Activated naive CD4-positive, alpha-beta T cell treated with anti-CD3 and anti-CD28 coated beads, Interleukin-2, amount 10 ng/mL, durations not matched to agents 7 days and 5 days (primary cell): Measurements from ENCODE around the gene ZC3H10.
A peak's percentile ranks its signal among the peaks of the same experiment; 100 is the strongest.

ENCODE experiments used
- CTCF ChIA-PET: fragments of 350-600 bp; sonication (Branson Sonifier 250); formaldehyde crosslinking; loops from one replicate; lab custom pipeline; 2021; ENCODE audit warnings: antibody characterized with exemption; lab: Charles Lee
- DNase-seq: peaks from one replicate; pipeline ENCODE4 v3.0.0-alpha.2; 2020
- H3K27ac Mint-ChIP-seq: one replicate; pipeline ENCODE4 v1.8.0; 2021; ENCODE audit warnings: mild to moderate bottlenecking, moderate library complexity, mixed read lengths
- H3K27me3 Mint-ChIP-seq: one replicate; pipeline ENCODE4 v1.8.0; 2021; ENCODE audit warnings: mild to moderate bottlenecking, mixed read lengths
- H3K36me3 Mint-ChIP-seq: one replicate; pipeline ENCODE4 v1.8.0; 2021; ENCODE audit warnings: mixed read lengths
- H3K4me1 Mint-ChIP-seq: one replicate; pipeline ENCODE4 v1.8.0; 2021; ENCODE audit warnings: mixed read lengths
- H3K4me3 Mint-ChIP-seq: one replicate; pipeline ENCODE4 v1.8.0; 2021; ENCODE audit warnings: mild to moderate bottlenecking, moderate library complexity, mixed read lengths
- H3K9me3 Mint-ChIP-seq: one replicate; pipeline ENCODE4 v1.8.0; 2021; ENCODE audit warnings: mixed read lengths

ZC3H10 gene

GRCh38 chr12:56084958-56085543 lies 33.0 kb upstream of the ZC3H10 start:
- Mint-ChIP-seq H3K4me3 (no peak overlapping the region), H3K27ac (no peak overlapping the region), H3K9me3 (no peaks in the 10 kb centered on the region), H3K27me3 (peaks cover 85% of the 10 kb centered on the region), H3K4me1 (peaks cover 16% of the 10 kb centered on the region), H3K36me3 (no peaks in the 10 kb centered on the region)
- CTCF ChIA-PET, result interaction anchor here (0.6 to 6.6 kb wide), 12 partner anchors 10 to 199 kb away, joined by 3 to 64 read pairs (median 3); partner anchors contain the start of genes PA2G4, RAB5B, RPL41 and ZC3H10
- DNase-seq, result peak; percentile 66

- DNase-seq, result no peak
- H3K27ac Mint-ChIP-seq, result no peak overlapping the region
- H3K9me3 Mint-ChIP-seq, result no peaks in the 10 kb centered on the region
- CTCF ChIA-PET, result interaction anchor here (0.9 to 6.6 kb wide), 5 partner anchors 16 to 77 kb away, joined by 3 to 64 read pairs (median 6); partner anchors contain the start of genes PA2G4, RPL41 and ZC3H10
- H3K36me3 Mint-ChIP-seq, result no peaks in the 10 kb centered on the region
- H3K4me3 Mint-ChIP-seq, result no peak overlapping the region
- H3K27me3 Mint-ChIP-seq, result peaks cover 75% of the 10 kb centered on the region
- H3K4me1 Mint-ChIP-seq, result peaks cover 7% of the 10 kb centered on the region
Observed at GRCh38 chr12:56086096-56086495, 32.0 kb upstream of the ZC3H10 start.

GRCh38 chr12:56086608-56087007 lies 31.5 kb upstream of the ZC3H10 start:
- Mint-ChIP-seq H3K27me3 (peaks cover 70% of the 10 kb centered on the region), H3K4me1 (peaks cover 4% of the 10 kb centered on the region), H3K4me3 (no peak overlapping the region), H3K36me3 (no peaks in the 10 kb centered on the region), H3K9me3 (no peaks in the 10 kb centered on the region), H3K27ac (no peak overlapping the region)
- CTCF ChIA-PET, result interaction anchor here (2.0 to 6.6 kb wide), 3 partner anchors 15 to 31 kb away, joined by 6 to 64 read pairs (median 10); partner anchors contain the start of genes PA2G4, RPL41 and ZC3H10
- DNase-seq, result no peak

GRCh38 chr12:56087220-56087619 lies 30.8 kb upstream of the ZC3H10 start:
- no peaks in the 10 kb centered on the region for H3K36me3 Mint-ChIP-seq
- H3K4me1 Mint-ChIP-seq, result peaks cover 2% of the 10 kb centered on the region
- no peaks in the 10 kb centered on the region for H3K9me3 Mint-ChIP-seq
- no peak for DNase-seq
- no peak overlapping the region for H3K4me3 Mint-ChIP-seq
- CTCF ChIA-PET, result no interaction called here
- H3K27me3 Mint-ChIP-seq, result peaks cover 67% of the 10 kb centered on the region
- no peak overlapping the region for H3K27ac Mint-ChIP-seq

- no peak overlapping the region for H3K4me3 Mint-ChIP-seq
- peaks cover 57% of the 10 kb centered on the region for H3K27me3 Mint-ChIP-seq
Observed at GRCh38 chr12:56097738-56098137, 20.3 kb upstream of the ZC3H10 start.

GRCh38 chr12:56098592-56098991 lies 19.5 kb upstream of the ZC3H10 start:
- peaks cover 28% of the 10 kb centered on the region for H3K4me1 Mint-ChIP-seq
- no peak for DNase-seq
- CTCF ChIA-PET, result interaction anchor here (9.1 kb wide), 1 partner anchor 15 kb away, joined by 64 read pairs; no protein-coding TSS in a partner anchor

More at GRCh38 chr12:56097738-56098137, 20.3 kb upstream of the ZC3H10 start:
- Mint-ChIP-seq H3K27ac (no peak overlapping the region), H3K9me3 (no peaks in the 10 kb centered on the region), H3K4me1 (peaks cover 20% of the 10 kb centered on the region), H3K36me3 (no peaks in the 10 kb centered on the region)
- CTCF ChIA-PET, result interaction anchor here (9.1 kb wide), 1 partner anchor 14 kb away, joined by 64 read pairs; no protein-coding TSS in a partner anchor
- DNase-seq, result no peak

GRCh38 chr12:56099787-56100186 lies 18.3 kb upstream of the ZC3H10 start:
- H3K27ac Mint-ChIP-seq, result no peak overlapping the region
- H3K27me3 Mint-ChIP-seq, result peaks cover 42% of the 10 kb centered on the region
- CTCF ChIA-PET, result interaction anchor here (9.1 kb wide), 1 partner anchor 16 kb away, joined by 64 read pairs; no protein-coding TSS in a partner anchor
- H3K9me3 Mint-ChIP-seq, result no peaks in the 10 kb centered on the region
- peaks cover 31% of the 10 kb centered on the region for H3K4me1 Mint-ChIP-seq
- peaks cover 4% of the 10 kb centered on the region for H3K36me3 Mint-ChIP-seq
- no peak overlapping the region for H3K4me3 Mint-ChIP-seq
- DNase-seq, result no peak

More at GRCh38 chr12:56098592-56098991, 19.5 kb upstream of the ZC3H10 start:
- no peak overlapping the region for H3K4me3 Mint-ChIP-seq
- H3K27ac Mint-ChIP-seq, result no peak overlapping the region
- H3K27me3 Mint-ChIP-seq, result peaks cover 48% of the 10 kb centered on the region
- no peaks in the 10 kb centered on the region for H3K36me3 Mint-ChIP-seq
- H3K9me3 Mint-ChIP-seq, result no peaks in the 10 kb centered on the region

GRCh38 chr12:56101045-56101444 lies 17.0 kb upstream of the ZC3H10 start:
- DNase-seq, result no peak
- Mint-ChIP-seq H3K4me3 (no peak overlapping the region), H3K27ac (no peak overlapping the region), H3K9me3 (no peaks in the 10 kb centered on the region), H3K27me3 (peaks cover 29% of the 10 kb centered on the region), H3K4me1 (peaks cover 40% of the 10 kb centered on the region), H3K36me3 (peaks cover 13% of the 10 kb centered on the region)
- CTCF ChIA-PET, result interaction anchor here (4.7 to 9.1 kb wide), 2 partner anchors 17 to 55 kb away, joined by 33 to 64 read pairs; no protein-coding TSS in a partner anchor

- H3K4me3 Mint-ChIP-seq, result peak overlapping the region; percentile 97
Observed at GRCh38 chr12:56102683-56103065, 15.4 kb upstream of the ZC3H10 start.

GRCh38 chr12:56103066-56103711 lies 14.9 kb upstream of the ZC3H10 start:
- Mint-ChIP-seq H3K27me3 (peaks cover 11% of the 10 kb centered on the region), H3K9me3 (no peaks in the 10 kb centered on the region), H3K36me3 (peaks cover 30% of the 10 kb centered on the region), H3K27ac (peak overlapping the region; percentile 99), H3K4me1 (peaks cover 58% of the 10 kb centered on the region), H3K4me3 (peak overlapping the region; percentile 97)
- CTCF ChIA-PET, result interaction anchor here (1.3 to 9.1 kb wide), 4 partner anchors 13 to 57 kb away, joined by 3 to 64 read pairs (median 18); partner anchors contain the start of gene ERBB3
- DNase-seq, result no peak

More at GRCh38 chr12:56102683-56103065, 15.4 kb upstream of the ZC3H10 start:
- no peak for DNase-seq
- H3K4me1 Mint-ChIP-seq, result peaks cover 55% of the 10 kb centered on the region
- peaks cover 14% of the 10 kb centered on the region for H3K27me3 Mint-ChIP-seq
- peak overlapping the region; percentile 99 for H3K27ac Mint-ChIP-seq
- peaks cover 27% of the 10 kb centered on the region for H3K36me3 Mint-ChIP-seq
- H3K9me3 Mint-ChIP-seq, result no peaks in the 10 kb centered on the region
- CTCF ChIA-PET, result interaction anchor here (1.1 to 9.1 kb wide), 5 partner anchors 13 to 57 kb away, joined by 3 to 64 read pairs (median 3); partner anchors contain the start of gene ERBB3

- CTCF ChIA-PET, result interaction anchor here (0.9 to 9.1 kb wide), 12 partner anchors 12 to 365 kb away, joined by 3 to 64 read pairs (median 5); partner anchors contain the start of genes ERBB3, ESYT1, SMARCC2 and ZC3H10
- H3K27ac Mint-ChIP-seq, result peak overlapping the region; percentile 99
- peak overlapping the region; percentile 97 for H3K4me3 Mint-ChIP-seq
- no peaks in the 10 kb centered on the region for H3K9me3 Mint-ChIP-seq
- H3K36me3 Mint-ChIP-seq, result peaks cover 34% of the 10 kb centered on the region
- DNase-seq, result no peak
- H3K4me1 Mint-ChIP-seq, result peaks cover 59% of the 10 kb centered on the region
- H3K27me3 Mint-ChIP-seq, result peaks cover 6% of the 10 kb centered on the region
Observed at GRCh38 chr12:56103823-56104108, 14.3 kb upstream of the ZC3H10 start.

GRCh38 chr12:56104109-56104814 lies 13.8 kb upstream of the ZC3H10 start, which contains the start of gene PA2G4:
PA2G4 (plus strand) TSS chr12:56104559; CDS start chr12:56104738, 179 bp downstream.
- H3K27me3 Mint-ChIP-seq, result peaks cover 6% of the 10 kb centered on the region
- DNase-seq, result peak; percentile 99
- CTCF ChIA-PET, result interaction anchor here (0.6 to 9.1 kb wide), 13 partner anchors 11 to 366 kb away, joined by 3 to 64 read pairs (median 5); partner anchors contain the start of genes ERBB3, ESYT1, SMARCC2 and ZC3H10
- peak within 1 kb of the TSS; percentile 99 for H3K27ac Mint-ChIP-seq
- peak within 1 kb of the TSS; percentile 97 for H3K4me3 Mint-ChIP-seq
- H3K9me3 Mint-ChIP-seq, result no peaks in the 10 kb centered on the region
- H3K36me3 Mint-ChIP-seq, result peaks cover 37% of the 10 kb centered on the region
- H3K4me1 Mint-ChIP-seq, result peaks cover 59% of the 10 kb centered on the region

GRCh38 chr12:56104815-56105608 lies 13.1 kb upstream of the ZC3H10 start:
- peak; percentile 42 for DNase-seq
- peaks cover 59% of the 10 kb centered on the region for H3K4me1 Mint-ChIP-seq
- peak overlapping the region; percentile 97 for H3K4me3 Mint-ChIP-seq
- H3K27ac Mint-ChIP-seq, result peak overlapping the region; percentile 99
- H3K9me3 Mint-ChIP-seq, result no peaks in the 10 kb centered on the region
- peaks cover 6% of the 10 kb centered on the region for H3K27me3 Mint-ChIP-seq
- CTCF ChIA-PET, result interaction anchor here (0.6 to 9.1 kb wide), 9 partner anchors 14 to 366 kb away, joined by 3 to 64 read pairs (median 5); partner anchors contain the start of genes ESYT1 and ZC3H10
- H3K36me3 Mint-ChIP-seq, result peaks cover 42% of the 10 kb centered on the region
